Measurements from ENCODE around the gene USP37. TPM values are rescaled to one million over a fixed set of nuclear protein-coding genes. Genes with fewer than 3 reads are reported as not detected.

The USP37 gene
- total RNA-seq: 10 to 100 TPM; 10.5 to 12.0 (median 11.4) TPM

- TF ChIP-seq POLR2A (IDR thresholded peaks at IDR 0.05) (no peak), CTCF (IDR thresholded peaks at IDR 0.05) (no peak)
- 1% methylated on average over 47 to 60 of the region's 77 CpGs for WGBS, 2 donors
- H3K4me3 ChIP-seq (ENCODE audit: low read depth, poor library complexity, severe bottlenecking): peak within 1 kb of the TSS; percentile 83
- intact Hi-C loops (cut with DNase I; ENCODE audit: low total_unique reads): no loop called here
- DNase-seq (ENCODE audit: low spot score in 2 of 2): peak; percentile 99 to 100
These were observed at the start of gene USP37, which contains the start of gene CNOT9 for GRCh38 chr2:218568190-218569037. USP37 (minus strand) TSS chr2:218568351; CDS start chr2:218558653, 9,698 bp downstream. CNOT9 (plus strand) TSS chr2:218568839; CDS start chr2:218568955, 116 bp downstream.

GRCh38 chr2:218615868-218616315, 47.7 kb upstream of the USP37 start:
- TF ChIP-seq POLR2A (IDR thresholded peaks at IDR 0.05) (no peak), CTCF (IDR thresholded peaks at IDR 0.05) (no peak)
- H3K4me3 ChIP-seq (ENCODE audit: low read depth, poor library complexity, severe bottlenecking): no peak overlapping the region
- DNase-seq (ENCODE audit: low spot score in 2 of 2): no peak
- intact Hi-C loops (cut with DNase I; ENCODE audit: low total_unique reads): no loop called here
- WGBS, 2 donors: 76 to 82% methylated on average over 6 of the region's 6 CpGs

- no peak within 1 kb of the TSS for H3K4me3 ChIP-seq (ENCODE audit: low read depth, poor library complexity, severe bottlenecking)
- intact Hi-C loops (cut with DNase I; ENCODE audit: low total_unique reads): no loop called here
- no peak for TF ChIP-seq CTCF (IDR thresholded peaks at IDR 0.05)
- WGBS, 2 donors: 7 to 9% methylated on average over 8 of the region's 8 CpGs
- DNase-seq (ENCODE audit: low spot score in 2 of 2): no peak
These were observed 39.4 kb upstream of the USP37 start, which contains the start of gene PLCD4 for GRCh38 chr2:218607436-218608115. PLCD4 (plus strand) TSS chr2:218607899; CDS start chr2:218615740, 7,841 bp downstream.

- no peak overlapping the region for H3K4me3 ChIP-seq (ENCODE audit: low read depth, poor library complexity, severe bottlenecking)
- WGBS, 2 donors: 71 to 73% methylated on average over 2 of the region's 2 CpGs
- TF ChIP-seq CTCF (IDR thresholded peaks at IDR 0.05) (no peak), POLR2A (IDR thresholded peaks at IDR 0.05) (no peak)
- no peak for DNase-seq (ENCODE audit: low spot score in 2 of 2)
- intact Hi-C loops (cut with DNase I; ENCODE audit: low total_unique reads): no loop called here
These were observed 37.3 kb upstream of the USP37 start for GRCh38 chr2:218605432-218605831.

- no peak for DNase-seq (ENCODE audit: low spot score in 2 of 2)
- intact Hi-C loops (cut with DNase I; ENCODE audit: low total_unique reads): no loop called here
- 93 to 100% methylated on average over 1 of the region's 1 CpG for WGBS, 2 donors
- no peak for TF ChIP-seq POLR2A (IDR thresholded peaks at IDR 0.05)
- no peak for TF ChIP-seq CTCF (IDR thresholded peaks at IDR 0.05)
- no peak overlapping the region for H3K4me3 ChIP-seq (ENCODE audit: low read depth, poor library complexity, severe bottlenecking)
These were observed 17.4 kb upstream of the USP37 start for GRCh38 chr2:218585541-218585940.

All from lower leg skin (tissue), 4 donors.